ACC112 (cell line): ENCODE data around the gene MYH6.

Experiments used
- H2AFZ ChIP-seq: fragments of 200-600 bp; sonication (generic); one replicate; pipeline ENCODE4 v1.6.0; 2017; ENCODE audit warnings: antibody characterized with exemption, low read length; ENCODE audit not compliant: unreplicated experiment
- H3K27ac ChIP-seq: fragments of 200-600 bp; sonication (generic); 2 replicates; pipeline ENCODE4 v1.5.1; 2014; ENCODE audit warnings: low read depth, mild to moderate bottlenecking, antibody characterized with exemption, low read length, moderate library complexity
- H3K27me3 ChIP-seq: fragments of 200-600 bp; sonication (generic); 2 replicates; pipeline ENCODE4 v1.6.1; 2014; ENCODE audit warnings: mild to moderate bottlenecking, antibody characterized with exemption, low read length, moderate library complexity, mixed read lengths; ENCODE audit not compliant: insufficient read depth
- H3K36me3 ChIP-seq: fragments of 200-600 bp; sonication (generic); 2 replicates; pipeline ENCODE4 v1.6.1; 2016; ENCODE audit warnings: mild to moderate bottlenecking, antibody characterized with exemption, low read length, moderate library complexity, mixed read lengths; ENCODE audit not compliant: insufficient read depth
- H3K4me1 ChIP-seq: fragments of 200-600 bp; sonication (generic); one replicate; pipeline ENCODE4 v1.6.1; 2016; ENCODE audit warnings: low read length, mixed read lengths; ENCODE audit not compliant: insufficient read depth, unreplicated experiment, control insufficient read depth
- H3K4me3 ChIP-seq: fragments of 200-600 bp; sonication (generic); 2 replicates; pipeline ENCODE4 v1.5.1; 2014; ENCODE audit warnings: mild to moderate bottlenecking, low read depth, low read length
- H3K79me2 ChIP-seq: fragments of 200-600 bp; sonication (generic); one replicate; pipeline ENCODE4 v1.6.0; 2016; ENCODE audit warnings: low read length; ENCODE audit not compliant: control insufficient read depth, unreplicated experiment, insufficient read depth

MYH6 gene

GRCh38 chr14:23443881-23444280 is 35.8 kb upstream of the MYH6 start:
- H3K36me3 ChIP-seq, result no peaks in the 10 kb centered on the region
- no peak overlapping the region for H3K4me3 ChIP-seq
- H3K27me3 ChIP-seq, result peaks cover 47% of the 10 kb centered on the region
- H3K79me2 ChIP-seq, result no peaks in the 10 kb centered on the region
- H2AFZ ChIP-seq, result no peak overlapping the region
- H3K27ac ChIP-seq, result no peak overlapping the region
- H3K4me1 ChIP-seq, result no peaks in the 10 kb centered on the region

GRCh38 chr14:23443411-23443812 is 35.3 kb upstream of the MYH6 start:
- Histone ChIP-seq H3K27ac (no peak overlapping the region), H3K27me3 (peaks cover 42% of the 10 kb centered on the region), H3K4me3 (no peak overlapping the region), H2AFZ (no peak overlapping the region), H3K36me3 (no peaks in the 10 kb centered on the region), H3K79me2 (no peaks in the 10 kb centered on the region), H3K4me1 (no peaks in the 10 kb centered on the region)

GRCh38 chr14:23442721-23443356 is 34.8 kb upstream of the MYH6 start:
- Histone ChIP-seq H3K4me3 (no peak overlapping the region), H3K79me2 (no peaks in the 10 kb centered on the region), H3K36me3 (no peaks in the 10 kb centered on the region), H3K4me1 (no peaks in the 10 kb centered on the region), H3K27me3 (peaks cover 45% of the 10 kb centered on the region), H2AFZ (no peak overlapping the region), H3K27ac (no peak overlapping the region)

GRCh38 chr14:23441076-23441475 is 33.0 kb upstream of the MYH6 start:
- H2AFZ ChIP-seq, result no peak overlapping the region
- no peaks in the 10 kb centered on the region for H3K79me2 ChIP-seq
- peaks cover 59% of the 10 kb centered on the region for H3K27me3 ChIP-seq
- no peak overlapping the region for H3K27ac ChIP-seq
- H3K36me3 ChIP-seq, result no peaks in the 10 kb centered on the region
- no peaks in the 10 kb centered on the region for H3K4me1 ChIP-seq
- H3K4me3 ChIP-seq, result no peak overlapping the region

- H3K4me3 ChIP-seq, result no peak overlapping the region
Observed at GRCh38 chr14:23439107-23439835, 31.2 kb upstream of the MYH6 start.

GRCh38 chr14:23438101-23438971 is 30.3 kb upstream of the MYH6 start:
- H3K27ac ChIP-seq, result no peak overlapping the region
- H3K4me3 ChIP-seq, result no peak overlapping the region
- H3K4me1 ChIP-seq, result no peaks in the 10 kb centered on the region
- no peaks in the 10 kb centered on the region for H3K79me2 ChIP-seq
- no peaks in the 10 kb centered on the region for H3K36me3 ChIP-seq
- no peak overlapping the region for H2AFZ ChIP-seq
- H3K27me3 ChIP-seq, result peaks cover 66% of the 10 kb centered on the region

More at GRCh38 chr14:23439107-23439835, 31.2 kb upstream of the MYH6 start:
- H3K27ac ChIP-seq, result no peak overlapping the region
- no peaks in the 10 kb centered on the region for H3K4me1 ChIP-seq
- no peaks in the 10 kb centered on the region for H3K36me3 ChIP-seq
- H2AFZ ChIP-seq, result no peak overlapping the region
- no peaks in the 10 kb centered on the region for H3K79me2 ChIP-seq
- peaks cover 64% of the 10 kb centered on the region for H3K27me3 ChIP-seq

GRCh38 chr14:23437133-23438100 is 29.3 kb upstream of the MYH6 start:
- H3K79me2 ChIP-seq, result no peaks in the 10 kb centered on the region
- no peak overlapping the region for H3K4me3 ChIP-seq
- H3K4me1 ChIP-seq, result no peaks in the 10 kb centered on the region
- no peaks in the 10 kb centered on the region for H3K36me3 ChIP-seq
- H3K27ac ChIP-seq, result no peak overlapping the region
- no peak overlapping the region for H2AFZ ChIP-seq
- H3K27me3 ChIP-seq, result peaks cover 66% of the 10 kb centered on the region

GRCh38 chr14:23436327-23437132 is 28.5 kb upstream of the MYH6 start:
- Histone ChIP-seq H2AFZ (no peak overlapping the region), H3K27ac (no peak overlapping the region), H3K27me3 (peaks cover 68% of the 10 kb centered on the region), H3K4me3 (no peak overlapping the region), H3K79me2 (no peaks in the 10 kb centered on the region), H3K4me1 (no peaks in the 10 kb centered on the region), H3K36me3 (no peaks in the 10 kb centered on the region)

GRCh38 chr14:23435543-23436326 is 27.7 kb upstream of the MYH6 start, which contains the start of gene MYH7:
Gene MYH7 (minus strand): TSS chr14:23435660. CDS start chr14:23433732, 1,928 bp downstream.
- H2AFZ ChIP-seq, result no peak within 1 kb of the TSS
- no peak within 1 kb of the TSS for H3K4me3 ChIP-seq
- H3K4me1 ChIP-seq, result no peaks in the 10 kb centered on the region
- H3K36me3 ChIP-seq, result no peaks in the 10 kb centered on the region
- H3K27ac ChIP-seq, result no peak within 1 kb of the TSS
- H3K27me3 ChIP-seq, result peaks cover 76% of the 10 kb centered on the region
- no peaks in the 10 kb centered on the region for H3K79me2 ChIP-seq
